Neural crest cell (in vitro differentiated cells): Measurements from ENCODE around the gene TOPBP1. TPM values are rescaled to one million over a fixed set of nuclear protein-coding genes. Genes with fewer than 3 reads are reported as not detected.

Experiments
- DNase-seq: peaks from one replicate; pipeline ENCODE4 v3.0.0; 2021; ENCODE audit warnings: low read depth, mixed read lengths, low spot score
- H3K27ac Mint-ChIP-seq: one replicate; pipeline ENCODE4 v1.8.0; 2021; ENCODE audit warnings: mild to moderate bottlenecking, mixed read lengths; ENCODE audit not compliant: unreplicated experiment
- H3K27me3 Mint-ChIP-seq: 2 replicates; pipeline ENCODE4 v1.8.0; 2021; ENCODE audit warnings: low read depth, mild to moderate bottlenecking, mixed read lengths
- H3K36me3 Mint-ChIP-seq: 2 replicates; pipeline ENCODE4 v1.8.0; 2021; ENCODE audit warnings: low read depth, mild to moderate bottlenecking, mixed read lengths
- H3K4me1 Mint-ChIP-seq: 2 replicates; pipeline ENCODE4 v1.8.0; 2021; ENCODE audit warnings: mixed read lengths
- H3K4me3 Mint-ChIP-seq: one replicate; pipeline ENCODE4 v1.8.0; 2021; ENCODE audit warnings: mild to moderate bottlenecking, mixed read lengths
- H3K9me3 Mint-ChIP-seq: 2 replicates; pipeline ENCODE4 v1.8.0; 2021; ENCODE audit warnings: mixed read lengths
- total RNA-seq: library from RNA; stranded (reverse); gene quantifications from 2 replicates; pipeline ENCODE4 v1.2.1, GENCODE V29; 2021
- TF ChIP-seq, protein P1 (sequence below): fragments of 200-600 bp; sonication (generic); conservative IDR thresholded peaks from 2 replicates; pipeline ENCODE4 v1.5.0; 2021; ENCODE audit warnings: antibody characterized with exemption, mild to moderate bottlenecking

The TOPBP1 gene
- total RNA-seq, 1 donor from 2014 or later: 58.8 TPM

- peaks cover 22% of the 10 kb centered on the region for H3K36me3 Mint-ChIP-seq
Observed at GRCh38 chr3:133611534-133611933, 50.2 kb downstream of the TOPBP1 start.

GRCh38 chr3:133610031-133610430 is 51.7 kb downstream of the TOPBP1 start:
- TF ChIP-seq, protein P1, sequence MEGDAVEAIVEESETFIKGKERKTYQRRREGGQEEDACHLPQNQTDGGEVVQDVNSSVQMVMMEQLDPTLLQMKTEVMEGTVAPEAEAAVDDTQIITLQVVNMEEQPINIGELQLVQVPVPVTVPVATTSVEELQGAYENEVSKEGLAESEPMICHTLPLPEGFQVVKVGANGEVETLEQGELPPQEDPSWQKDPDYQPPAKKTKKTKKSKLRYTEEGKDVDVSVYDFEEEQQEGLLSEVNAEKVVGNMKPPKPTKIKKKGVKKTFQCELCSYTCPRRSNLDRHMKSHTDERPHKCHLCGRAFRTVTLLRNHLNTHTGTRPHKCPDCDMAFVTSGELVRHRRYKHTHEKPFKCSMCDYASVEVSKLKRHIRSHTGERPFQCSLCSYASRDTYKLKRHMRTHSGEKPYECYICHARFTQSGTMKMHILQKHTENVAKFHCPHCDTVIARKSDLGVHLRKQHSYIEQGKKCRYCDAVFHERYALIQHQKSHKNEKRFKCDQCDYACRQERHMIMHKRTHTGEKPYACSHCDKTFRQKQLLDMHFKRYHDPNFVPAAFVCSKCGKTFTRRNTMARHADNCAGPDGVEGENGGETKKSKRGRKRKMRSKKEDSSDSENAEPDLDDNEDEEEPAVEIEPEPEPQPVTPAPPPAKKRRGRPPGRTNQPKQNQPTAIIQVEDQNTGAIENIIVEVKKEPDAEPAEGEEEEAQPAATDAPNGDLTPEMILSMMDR: no peak
- no peaks in the 10 kb centered on the region for H3K9me3 Mint-ChIP-seq
- no peak overlapping the region for H3K27ac Mint-ChIP-seq
- H3K27me3 Mint-ChIP-seq: no peaks in the 10 kb centered on the region
- DNase-seq: no peak
- peaks cover 19% of the 10 kb centered on the region for H3K36me3 Mint-ChIP-seq
- H3K4me1 Mint-ChIP-seq: no peaks in the 10 kb centered on the region
- H3K4me3 Mint-ChIP-seq: no peak overlapping the region

More at GRCh38 chr3:133611534-133611933, 50.2 kb downstream of the TOPBP1 start:
- no peak overlapping the region for H3K27ac Mint-ChIP-seq
- H3K9me3 Mint-ChIP-seq: no peaks in the 10 kb centered on the region
- H3K4me3 Mint-ChIP-seq: no peak overlapping the region
- no peak for DNase-seq
- no peaks in the 10 kb centered on the region for H3K4me1 Mint-ChIP-seq
- TF ChIP-seq, protein P1: no peak
- no peaks in the 10 kb centered on the region for H3K27me3 Mint-ChIP-seq

DNA sequence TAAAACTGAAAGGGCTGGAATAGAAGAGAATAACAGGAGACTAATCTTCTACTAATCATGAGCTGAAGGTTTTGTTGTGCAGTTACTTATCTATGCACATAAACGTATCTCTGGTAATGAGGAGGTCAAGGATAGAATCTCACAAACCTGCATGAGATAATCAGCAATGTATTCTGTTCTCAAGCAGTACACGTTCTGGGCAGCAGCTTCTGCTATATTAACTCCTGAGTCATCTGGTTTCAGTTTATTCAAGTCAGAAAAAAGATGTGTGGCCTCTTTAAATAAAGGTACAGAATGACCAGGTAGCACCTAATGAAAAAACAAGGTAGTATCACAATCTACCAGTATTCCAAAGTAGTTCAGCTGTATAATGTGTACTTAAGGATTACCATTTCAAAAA is 53.4 kb downstream of the TOPBP1 start:
- Mint-ChIP-seq H3K9me3 (no peaks in the 10 kb centered on the region), H3K36me3 (peaks cover 19% of the 10 kb centered on the region), H3K4me3 (no peak overlapping the region), H3K4me1 (no peaks in the 10 kb centered on the region), H3K27me3 (no peaks in the 10 kb centered on the region), H3K27ac (no peak overlapping the region)
- no peak for DNase-seq
- TF ChIP-seq, protein P1: no peak

- no peaks in the 10 kb centered on the region for H3K27me3 Mint-ChIP-seq
- no peak overlapping the region for H3K4me3 Mint-ChIP-seq
- no peak for DNase-seq
- H3K9me3 Mint-ChIP-seq: no peaks in the 10 kb centered on the region
- no peak overlapping the region for H3K27ac Mint-ChIP-seq
- H3K4me1 Mint-ChIP-seq: no peaks in the 10 kb centered on the region
- H3K36me3 Mint-ChIP-seq: peaks cover 19% of the 10 kb centered on the region
- TF ChIP-seq, protein P1: no peak
Observed at GRCh38 chr3:133607816-133608215, 53.9 kb downstream of the TOPBP1 start.

DNA sequence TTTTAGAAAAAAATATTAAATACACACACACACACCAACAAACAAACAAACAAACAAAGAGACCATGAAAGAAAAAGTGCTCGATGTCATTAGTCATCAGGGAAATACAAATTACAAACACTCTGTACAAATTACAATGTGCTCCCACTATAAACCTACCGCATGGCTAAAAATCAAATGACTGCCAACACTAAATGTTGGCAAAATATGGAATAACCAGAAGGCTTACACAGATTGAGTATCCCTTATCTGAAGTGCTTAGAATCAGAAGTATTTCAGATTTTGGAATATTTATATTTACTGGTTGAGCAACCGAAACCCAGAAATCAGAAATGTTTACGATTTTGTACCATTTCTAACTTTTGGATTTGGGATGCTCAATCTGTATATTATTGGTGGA is 54.8 kb downstream of the TOPBP1 start:
- Mint-ChIP-seq H3K4me1 (no peaks in the 10 kb centered on the region), H3K36me3 (peaks cover 19% of the 10 kb centered on the region), H3K27me3 (no peaks in the 10 kb centered on the region), H3K9me3 (no peaks in the 10 kb centered on the region), H3K4me3 (no peak overlapping the region), H3K27ac (no peak overlapping the region)
- no peak for DNase-seq
- TF ChIP-seq, protein P1: no peak

GRCh38 chr3:133606342-133606741 is 55.4 kb downstream of the TOPBP1 start:
- Mint-ChIP-seq H3K4me1 (no peaks in the 10 kb centered on the region), H3K36me3 (peaks cover 19% of the 10 kb centered on the region), H3K27ac (no peak overlapping the region), H3K4me3 (no peak overlapping the region), H3K27me3 (no peaks in the 10 kb centered on the region), H3K9me3 (no peaks in the 10 kb centered on the region)
- no peak for DNase-seq
- TF ChIP-seq, protein P1: no peak
